ENCODE measurements around the gene TEKT1. TPM values are rescaled to one million over a fixed set of nuclear protein-coding genes. Genes with fewer than 3 reads are reported as not detected.

The TEKT1 gene
- 0.11 TPM in 1 of 2 replicates, not detected in the other for total RNA-seq

GRCh38 chr17:6831661-6832263 is at the start of gene TEKT1:
TSS of gene TEKT1 (minus strand) at chr17:6831729. CDS start at chr17:6830376, 1,353 bp downstream.

GRCh38 chr17:6775871-6776405 is 55.6 kb downstream of the TEKT1 start, which contains the start of gene FBXO39:
TSS of gene FBXO39 (plus strand) at chr17:6776215. CDS start at chr17:6779869, 3,654 bp downstream.

GRCh38 chr17:6755731-6756184 is 75.8 kb downstream of the TEKT1 start, which contains the start of gene XAF1:
TSS of gene XAF1 (plus strand) at chr17:6756046. CDS start at chr17:6756079, 33 bp downstream.

Other genes with a start within 250 kb of the TEKT1 start
- 6.4 and 10.1 TPM in 2 replicates for gene KIAA0753, start 191.0 kb downstream of the TEKT1 start, total RNA-seq
- 60.1 and 90.9 TPM in 2 replicates for gene TXNDC17, start 190.7 kb downstream of the TEKT1 start, total RNA-seq
- 7.3 and 8.9 TPM in 2 replicates for gene MED31, start 180.1 kb downstream of the TEKT1 start, total RNA-seq
- gene C17orf100, start 180.0 kb downstream of the TEKT1 start, total RNA-seq, result 0.43 and 0.52 TPM in 2 replicates
- 0.09 and 0.11 TPM in 2 replicates for gene SLC13A5, start 118.4 kb downstream of the TEKT1 start, total RNA-seq
- gene XAF1, start 75.7 kb downstream of the TEKT1 start, total RNA-seq, result under 0.01 and 0.22 TPM in 2 replicates
- gene FBXO39, start 55.5 kb downstream of the TEKT1 start, total RNA-seq, result 14.4 and 24.9 TPM in 2 replicates
- not detected in 2 replicates for gene ALOX12, start 164.3 kb upstream of the TEKT1 start, total RNA-seq
- 56.6 and 66.1 TPM in 2 replicates for gene RNASEK, start 180.9 kb upstream of the TEKT1 start, total RNA-seq
- gene BCL6B, start 191.3 kb upstream of the TEKT1 start, total RNA-seq, result 39.0 and 76.2 TPM in 2 replicates
- 1.3 TPM in 2 replicates for gene SLC16A13, start 204.3 kb upstream of the TEKT1 start, total RNA-seq
- gene SLC16A11, start 212.4 kb upstream of the TEKT1 start, total RNA-seq, result 0.95 and 2.1 TPM in 2 replicates
- 3.1 TPM in 2 replicates for gene CLEC10A, start 248.5 kb upstream of the TEKT1 start, total RNA-seq

All from dermis lymphatic vessel endothelial cell (primary cell).